Measurements from ENCODE around the gene RAB8A. TPM values are rescaled to one million over a fixed set of nuclear protein-coding genes. Genes with fewer than 3 reads are reported as not detected.

Gene RAB8A
- total RNA-seq, 2 donors from 2014 or later, result 40.5 to 41.5 TPM

GRCh38 chr19:16127776-16128371 is 16.2 kb downstream of the RAB8A start:
- H3K9me3 ChIP-seq, result no peaks in the 10 kb centered on the region
- no peaks in the 10 kb centered on the region for H3K4me1 ChIP-seq (ENCODE audit: control insufficient read depth in 1 of 2, low read depth in 2 of 2)
- DNase-seq (ENCODE audit: low spot score) (no peak), ATAC-seq (ENCODE audit: insufficient number of reproducible peaks, low FRiP score, low read depth) (no peak)
- no peak overlapping the region for H3K27ac ChIP-seq
- no peak overlapping the region for H3K4me3 ChIP-seq
- peaks cover 73% of the 10 kb centered on the region for H3K36me3 ChIP-seq
- H3K27me3 ChIP-seq (replicated peaks; ENCODE audit: insufficient read depth), result no peaks in the 10 kb centered on the region
- no peak for TF ChIP-seq CTCF (IDR thresholded peaks at IDR 0.05)

- Histone ChIP-seq H3K9me3 (no peaks in the 10 kb centered on the region), H3K27ac (no peak overlapping the region), H3K4me1 (ENCODE audit: control insufficient read depth in 1 of 2, low read depth in 2 of 2) (no peaks in the 10 kb centered on the region), H3K36me3 (peaks cover 58% of the 10 kb centered on the region), H3K27me3 (replicated peaks; ENCODE audit: insufficient read depth) (no peaks in the 10 kb centered on the region), H3K4me3 (no peak overlapping the region)
- no peak for DNase-seq (ENCODE audit: low spot score)
- no peak for TF ChIP-seq CTCF (IDR thresholded peaks at IDR 0.05)
- ATAC-seq (ENCODE audit: insufficient number of reproducible peaks, low FRiP score, low read depth), result no peak
Observed at GRCh38 chr19:16131648-16132047, 20.0 kb downstream of the RAB8A start.

- peaks cover 38% of the 10 kb centered on the region for H3K36me3 ChIP-seq
- ATAC-seq (ENCODE audit: insufficient number of reproducible peaks, low FRiP score, low read depth), result no peak
Observed at GRCh38 chr19:16133818-16134217, 22.1 kb downstream of the RAB8A start.

GRCh38 chr19:16134510-16134909 is 22.8 kb downstream of the RAB8A start:
- no peak overlapping the region for H3K27ac ChIP-seq
- DNase-seq (ENCODE audit: low spot score), result no peak

More at GRCh38 chr19:16133818-16134217, 22.1 kb downstream of the RAB8A start:
- H3K27me3 ChIP-seq (replicated peaks; ENCODE audit: insufficient read depth), result no peaks in the 10 kb centered on the region
- H3K4me1 ChIP-seq (ENCODE audit: control insufficient read depth in 1 of 2, low read depth in 2 of 2), result no peaks in the 10 kb centered on the region
- H3K27ac ChIP-seq, result no peak overlapping the region
- no peak for DNase-seq (ENCODE audit: low spot score)
- no peak overlapping the region for H3K4me3 ChIP-seq
- H3K9me3 ChIP-seq, result no peaks in the 10 kb centered on the region
- TF ChIP-seq CTCF (IDR thresholded peaks at IDR 0.05), result no peak

More at GRCh38 chr19:16134510-16134909, 22.8 kb downstream of the RAB8A start:
- no peak for ATAC-seq (ENCODE audit: insufficient number of reproducible peaks, low FRiP score, low read depth)
- H3K9me3 ChIP-seq, result no peaks in the 10 kb centered on the region
- no peaks in the 10 kb centered on the region for H3K4me1 ChIP-seq (ENCODE audit: control insufficient read depth in 1 of 2, low read depth in 2 of 2)
- peaks cover 31% of the 10 kb centered on the region for H3K36me3 ChIP-seq
- TF ChIP-seq CTCF (IDR thresholded peaks at IDR 0.05), result no peak
- no peaks in the 10 kb centered on the region for H3K27me3 ChIP-seq (replicated peaks; ENCODE audit: insufficient read depth)
- H3K4me3 ChIP-seq, result no peak overlapping the region

Measured in thoracic aorta (tissue), 2 donors.